Measurements from ENCODE around the gene POLN.
A peak's percentile ranks its signal among the peaks of the same experiment; 100 is the strongest.
"Not testable (repeated sequence)": the region's sequence is repeated elsewhere in the genome, so short reads cannot be mapped to it uniquely, and the experiment has no call there.

The POLN gene

DNA sequence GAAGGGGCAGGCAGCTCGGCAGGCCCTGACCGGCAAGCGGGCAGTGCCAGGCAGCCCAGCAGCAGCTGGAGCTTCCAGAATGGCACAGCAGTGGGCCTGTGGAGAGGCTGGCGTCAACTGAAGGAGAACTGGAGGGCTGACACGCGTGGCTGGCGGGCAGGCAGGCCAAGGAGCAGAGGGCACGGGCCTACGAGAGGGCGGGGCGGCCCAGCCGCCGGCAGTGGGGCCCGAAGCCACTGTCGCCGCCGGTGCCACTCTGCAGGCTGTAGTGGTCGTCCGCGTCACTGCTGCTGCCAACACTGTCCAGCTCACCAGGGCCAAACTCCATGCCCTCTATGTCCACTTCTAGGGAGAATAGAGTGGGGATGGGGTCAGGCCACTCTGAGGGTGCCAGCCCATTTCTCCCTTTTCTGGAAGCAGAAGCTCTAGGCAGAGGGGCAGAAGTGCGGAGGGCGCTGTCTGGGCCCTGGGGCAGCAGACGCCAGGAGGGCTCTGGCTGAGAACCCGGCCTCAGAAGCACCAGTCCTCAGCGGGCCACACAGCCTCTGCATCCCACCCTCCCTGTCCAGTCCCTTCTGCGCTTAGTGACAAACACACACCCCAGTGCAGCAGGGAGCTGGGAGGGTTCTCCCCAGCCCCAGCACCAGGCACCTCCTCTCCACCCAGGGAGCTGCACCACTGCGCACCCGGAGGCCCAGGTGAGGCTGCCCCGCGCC is 8.6 kb upstream of the POLN start:
- no peak for DNase-seq

DNA sequence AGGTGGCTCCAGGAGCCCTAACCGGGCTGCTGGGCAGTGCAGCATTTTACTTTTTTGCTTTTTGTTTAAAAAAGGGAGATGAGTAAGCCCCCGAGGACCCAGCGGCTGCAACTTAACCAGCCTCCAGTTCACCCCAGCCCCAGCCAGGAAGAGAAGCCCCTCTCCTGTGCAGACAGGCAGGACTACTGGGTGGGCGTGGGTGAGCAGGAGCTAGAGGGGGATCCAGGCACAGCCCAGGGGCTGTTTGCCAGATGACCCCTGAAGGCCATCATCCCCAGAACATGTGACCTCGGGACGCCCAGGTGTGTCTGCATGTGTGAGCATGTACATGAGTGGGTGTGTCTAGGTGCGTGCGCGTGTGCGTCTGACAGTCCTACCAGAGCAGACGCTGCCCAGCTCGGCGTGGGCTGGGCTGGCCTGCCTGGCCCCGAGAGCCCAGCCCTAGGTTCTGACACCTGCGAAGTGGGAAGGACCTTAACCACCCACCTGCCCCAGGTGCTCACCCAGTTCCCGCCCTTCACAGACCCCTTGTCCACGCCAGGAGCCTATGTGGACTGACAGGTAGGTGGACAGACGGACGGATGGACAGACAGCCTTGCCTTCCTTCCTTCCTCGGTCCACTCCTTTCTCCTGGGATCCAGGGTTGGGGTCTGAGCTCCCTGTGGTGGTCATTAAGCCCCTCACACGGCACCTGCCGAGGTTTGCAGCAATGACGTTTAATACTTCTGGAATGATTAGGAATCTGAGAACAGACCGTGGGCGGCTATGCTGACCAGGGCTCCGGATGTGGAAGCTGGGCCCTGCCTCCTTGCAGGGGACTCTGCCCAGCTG is 7.8 kb upstream of the POLN start:
- DNase-seq: no peak

DNA sequence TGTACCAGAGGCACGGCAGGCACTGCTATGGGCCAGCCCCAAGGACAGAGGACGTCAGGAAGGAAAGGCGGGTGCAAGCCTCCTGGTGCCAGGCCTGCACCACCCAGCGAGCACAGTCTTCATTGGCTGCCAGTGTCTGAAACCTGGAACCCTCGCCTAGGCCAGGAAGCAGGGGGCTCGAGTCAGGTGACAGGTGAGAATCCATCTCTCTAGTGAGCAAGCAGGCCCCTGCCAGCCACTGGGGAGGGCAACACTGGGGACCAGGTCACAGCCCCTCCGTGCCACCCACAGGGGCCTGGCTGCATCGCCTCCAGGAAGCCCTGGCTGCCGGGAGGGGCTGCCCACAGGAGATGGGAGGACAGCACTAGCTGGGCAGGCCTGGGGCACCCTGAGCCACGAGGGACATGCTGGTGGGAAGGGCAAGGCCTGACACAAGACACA is 6.9 kb upstream of the POLN start:
- DNase-seq: no peak

DNA sequence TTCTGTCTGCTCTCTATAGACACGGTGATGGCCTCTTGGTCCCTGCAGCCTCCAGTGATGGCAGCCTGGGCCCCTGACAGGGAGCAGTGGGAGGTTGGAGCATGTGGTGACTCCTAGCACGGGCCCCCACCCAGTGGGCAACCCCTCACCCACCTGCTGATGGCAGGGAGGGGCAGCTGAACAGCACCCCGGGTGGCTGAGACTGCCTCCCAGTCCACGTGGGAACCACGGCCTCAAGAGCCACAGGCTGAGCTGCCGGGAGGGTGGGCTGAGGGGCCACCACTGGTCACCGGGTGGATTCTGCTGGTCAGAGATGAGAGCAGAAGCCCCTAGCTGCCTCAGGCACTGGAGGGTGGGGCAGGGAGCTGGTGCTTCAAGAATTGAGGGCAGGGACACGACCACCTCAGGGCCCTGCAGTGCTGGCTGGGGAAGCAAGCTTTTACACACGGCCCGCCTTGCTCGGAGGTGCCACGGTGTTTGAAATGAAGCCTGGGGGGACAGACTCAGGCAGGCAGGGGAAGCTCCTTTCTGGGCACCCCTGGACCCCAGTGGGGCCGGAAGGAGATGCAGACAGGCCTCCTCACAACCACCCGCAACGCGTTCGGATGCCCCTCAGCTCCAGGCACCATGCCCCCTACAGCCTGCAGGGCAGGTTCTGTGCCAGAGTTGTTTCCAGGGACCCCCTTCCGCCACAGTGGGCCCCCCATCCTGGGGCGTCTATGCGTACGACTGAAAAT is 6.3 kb upstream of the POLN start:
- no peak for DNase-seq

- peak; percentile 10 for DNase-seq
Observed at GRCh38 chr4:2247128-2248043, 5.5 kb upstream of the POLN start.

GRCh38 chr4:2246384-2247127 is 4.6 kb upstream of the POLN start:
- DNase-seq: peak; percentile 10

- DNase-seq: no peak
Observed at GRCh38 chr4:2245787-2246275, 3.9 kb upstream of the POLN start.

DNA sequence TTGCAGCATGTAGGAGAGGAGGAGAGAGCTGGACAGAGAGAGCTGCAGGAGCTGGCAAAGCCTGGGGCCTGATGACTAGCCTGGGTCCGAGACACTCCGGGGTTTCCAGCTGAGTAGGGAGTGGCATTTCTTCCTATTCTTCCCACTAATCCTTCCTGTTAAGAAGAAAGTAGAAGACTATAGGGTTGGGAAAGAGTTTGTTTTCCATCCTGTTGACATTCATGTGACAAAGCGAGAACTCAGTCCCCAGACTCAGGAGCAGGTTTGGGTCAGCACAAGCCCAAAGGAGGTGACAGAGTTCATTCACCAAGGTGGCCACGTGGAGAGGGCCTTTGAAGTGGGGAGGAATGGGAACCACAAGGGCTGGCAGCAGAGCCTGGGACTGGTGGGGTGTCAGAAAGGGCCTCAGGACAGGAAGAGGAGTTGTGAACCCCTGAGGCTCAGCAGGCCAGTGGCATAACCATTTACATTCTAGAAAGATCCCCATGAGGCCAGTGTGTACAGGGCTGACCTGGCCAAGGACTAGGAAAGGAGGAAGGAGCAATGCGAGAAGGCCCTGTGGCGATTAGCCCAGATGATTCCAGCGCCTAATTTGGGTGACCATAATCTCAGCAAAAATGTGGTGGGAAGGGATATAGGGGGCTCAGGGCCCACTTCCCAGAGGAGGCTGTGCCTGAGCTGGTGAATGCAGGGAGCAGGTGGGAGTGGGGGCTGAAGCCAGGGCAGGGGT is 3.3 kb upstream of the POLN start:
- no peak for DNase-seq

GRCh38 chr4:2243681-2244380 is 1.9 kb upstream of the POLN start:
- DNase-seq: no peak

GRCh38 chr4:2241003-2241402 is 918 bp downstream of the POLN start:
- DNase-seq: no peak

DNA sequence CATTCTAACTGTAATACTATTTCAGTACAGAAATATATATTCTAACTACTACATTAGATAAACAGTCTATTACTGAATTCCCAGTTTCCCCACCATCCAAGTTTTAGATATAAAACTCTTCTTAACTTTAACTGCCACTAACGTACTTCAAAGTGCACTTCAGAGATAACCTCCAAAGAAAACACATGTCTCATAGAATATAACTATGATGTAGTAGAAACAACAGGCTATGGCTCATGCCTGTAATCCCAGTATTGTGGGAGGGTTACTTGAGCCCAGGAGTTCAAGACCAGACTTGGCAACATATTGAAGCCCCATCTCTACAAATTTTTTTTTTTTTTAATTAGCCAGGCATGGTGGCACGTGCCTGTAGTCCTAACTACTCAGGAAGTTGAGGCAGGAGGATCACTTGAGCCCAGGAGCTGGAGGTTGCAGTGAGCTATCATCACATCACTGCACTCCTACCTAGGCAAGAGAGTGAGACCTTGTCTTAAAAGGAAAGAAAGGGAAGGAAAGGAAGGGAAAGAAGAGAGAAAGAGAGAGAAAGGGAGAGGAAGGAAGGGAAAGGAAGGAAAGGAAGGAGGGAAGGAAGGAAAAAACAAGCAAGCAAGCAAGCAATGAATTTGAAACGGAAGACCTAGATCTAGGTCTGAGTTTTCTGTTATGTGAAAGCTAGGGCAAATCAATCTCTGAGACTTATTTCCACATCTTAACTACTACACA is 4.8 kb downstream of the POLN start:
- DNase-seq: no peak

DNA sequence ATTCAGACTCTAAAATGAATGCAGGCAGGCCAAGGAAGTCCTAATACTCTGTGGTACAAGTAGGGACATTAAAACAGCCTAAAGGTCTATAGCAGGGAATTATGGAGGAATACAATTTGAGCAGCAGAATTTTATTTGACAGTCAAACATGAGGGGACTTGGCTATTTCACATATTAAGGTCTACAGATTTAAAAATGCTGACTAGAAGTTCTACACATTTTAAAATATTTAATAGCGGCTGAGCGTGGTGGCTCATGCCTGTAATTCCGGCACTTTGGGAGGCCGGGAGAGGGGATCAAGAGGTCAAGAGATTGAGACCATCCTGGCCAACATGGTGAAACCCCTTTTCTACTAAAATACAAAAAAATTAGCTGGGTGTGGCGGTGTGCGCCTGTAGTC is 10.8 kb downstream of the POLN start:
- DNase-seq: no peak

GRCh38 chr4:2226261-2226660 is 15.7 kb downstream of the POLN start:
- no peak for DNase-seq

DNA sequence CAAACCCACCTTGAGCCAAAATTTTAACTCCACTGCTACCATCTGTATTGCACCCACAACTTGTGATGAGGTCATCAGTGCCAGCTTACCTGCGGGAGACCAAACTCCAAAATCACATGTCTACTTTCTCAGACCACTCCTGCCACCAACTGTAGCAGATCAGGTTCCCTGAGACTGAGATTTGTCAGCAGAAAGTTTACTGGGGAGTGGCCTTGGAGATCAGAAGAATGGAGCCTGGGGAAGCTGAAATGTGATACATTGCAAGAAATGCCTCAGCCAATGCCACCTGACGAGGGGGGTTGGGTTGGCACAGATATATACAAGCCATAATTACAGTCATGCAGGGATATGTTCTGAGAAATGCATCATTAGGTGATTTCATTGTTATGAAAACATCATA is 19.1 kb downstream of the POLN start:
- no peak for DNase-seq

DNA sequence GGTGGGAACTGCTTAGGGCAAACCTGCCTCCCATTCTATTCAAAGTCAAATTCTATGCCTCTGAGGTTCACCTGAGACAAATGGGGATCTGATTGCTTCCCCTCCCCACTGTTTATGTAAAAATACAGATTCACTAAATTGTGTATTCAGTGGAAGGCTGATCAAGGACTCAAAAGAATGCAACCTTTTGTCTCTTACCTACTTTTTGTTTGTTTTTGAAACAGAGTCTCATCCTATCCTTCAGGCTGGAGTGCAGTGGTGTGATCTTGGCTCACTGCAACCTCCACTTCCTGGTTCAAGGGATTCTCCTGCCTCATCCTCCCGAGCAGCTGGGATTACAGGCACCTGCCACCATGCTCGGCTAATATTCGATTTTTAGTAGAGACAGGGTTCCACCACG is 20.5 kb downstream of the POLN start:
- DNase-seq: not testable (repeated sequence)

GRCh38 chr4:2220016-2220630 is 21.8 kb downstream of the POLN start:
- DNase-seq: peak; percentile 80

DNA sequence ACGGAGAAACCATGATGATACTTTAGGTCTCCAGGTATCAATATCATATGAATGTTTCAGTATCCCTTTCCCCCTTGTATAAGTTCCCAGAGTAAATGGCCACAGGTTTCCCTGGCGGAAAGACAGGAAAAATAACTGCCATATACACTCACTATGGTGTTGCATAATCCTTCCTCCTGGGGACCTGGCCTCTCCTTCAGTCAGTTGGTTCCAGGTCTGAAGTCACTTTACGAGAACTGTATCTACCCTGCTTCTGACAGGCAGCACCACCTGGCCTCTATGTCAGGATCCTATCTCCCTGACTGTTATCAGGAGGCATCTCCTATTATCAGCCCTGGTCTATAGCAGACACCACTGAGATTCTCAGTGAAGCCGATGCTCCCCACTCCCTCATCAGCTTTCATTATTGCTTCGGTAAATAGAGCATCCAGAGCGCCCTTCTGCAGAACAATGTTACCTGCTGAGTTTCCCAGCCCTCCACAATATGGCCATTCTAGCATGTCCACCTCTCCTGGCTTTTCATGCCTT is 22.6 kb downstream of the POLN start:
- no peak for DNase-seq

- DNase-seq: no peak
Observed at GRCh38 chr4:2218436-2218835, 23.5 kb downstream of the POLN start.

DNA sequence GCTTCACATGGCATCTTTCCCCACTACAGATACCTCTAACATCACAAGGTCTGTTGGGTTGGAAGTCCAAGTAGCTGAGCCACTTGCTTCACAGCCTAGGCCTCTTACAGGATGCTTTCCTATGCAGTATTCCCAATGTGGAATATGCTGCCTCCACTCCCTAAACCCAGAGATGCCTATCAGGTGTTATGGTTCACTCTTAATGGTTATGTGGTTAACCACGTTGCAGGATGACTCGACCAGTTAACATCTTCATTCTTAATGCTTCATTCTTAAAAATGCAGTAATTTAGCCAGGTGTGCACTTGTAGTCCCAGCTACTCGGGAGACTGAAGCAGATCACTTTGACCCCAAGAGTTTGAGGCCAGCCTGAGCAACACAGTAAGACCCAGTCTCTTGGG is 24.2 kb downstream of the POLN start:
- DNase-seq: no peak

Data from activated naive CD4-positive, alpha-beta T cell treated with anti-CD3 and anti-CD28 coated beads, Interleukin-2, amount 50 U/mL, for 16 hours (primary cell).